ENCODE results near the gene WASHC2C.
"Not testable (repeated sequence)": the region's sequence is repeated elsewhere in the genome, so short reads cannot be mapped to it uniquely, and the experiment has no call there.

WASHC2C gene

GRCh38 chr10:45726703-45727420, at the start of gene WASHC2C:
Gene WASHC2C (plus strand): TSS chr10:45727266. CDS start chr10:45727318, 52 bp downstream.
- peak; percentile 56 to 93 for DNase-seq (ENCODE audit: low read depth in 2 of 2)
- peak within 1 kb of the TSS; percentile 53 to 69 for H3K4me3 ChIP-seq (replicated peaks in 1 of 2; ENCODE audit: low read depth in 2 of 2, low read length in 2 of 2)

DNA sequence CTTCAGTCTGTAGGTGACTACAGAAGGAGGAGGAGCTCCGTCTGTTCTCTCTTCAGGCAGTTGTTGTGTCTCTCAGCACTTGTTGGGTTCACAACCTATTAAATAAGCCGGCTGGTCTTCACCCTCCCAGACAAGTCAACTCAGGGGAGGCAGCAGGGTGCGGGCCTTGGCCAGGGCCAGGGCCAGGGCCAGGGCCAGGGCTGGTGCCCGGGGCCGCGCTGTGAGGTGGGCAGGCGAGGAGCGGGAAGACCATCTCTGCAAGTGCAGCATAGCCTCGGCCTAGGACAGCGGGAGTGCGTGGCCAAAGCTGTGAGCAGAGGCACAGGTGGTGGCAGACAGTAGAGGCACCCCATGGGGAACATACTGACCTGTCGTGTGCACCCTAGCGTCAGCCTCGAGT, 48.6 kb upstream of the WASHC2C start:
- H3K4me3 ChIP-seq (replicated peaks in 1 of 2; ENCODE audit: low read depth in 2 of 2, low read length in 2 of 2); DNase-seq (ENCODE audit: low read depth in 2 of 2): not testable (repeated sequence)

- not testable (repeated sequence) for H3K4me3 ChIP-seq (replicated peaks in 1 of 2; ENCODE audit: low read depth in 2 of 2, low read length in 2 of 2)
- peak; percentile 7 to 55 for DNase-seq (ENCODE audit: low read depth in 2 of 2)
These were observed 16.8 kb upstream of the WASHC2C start for GRCh38 chr10:45710200-45710796.

DNA sequence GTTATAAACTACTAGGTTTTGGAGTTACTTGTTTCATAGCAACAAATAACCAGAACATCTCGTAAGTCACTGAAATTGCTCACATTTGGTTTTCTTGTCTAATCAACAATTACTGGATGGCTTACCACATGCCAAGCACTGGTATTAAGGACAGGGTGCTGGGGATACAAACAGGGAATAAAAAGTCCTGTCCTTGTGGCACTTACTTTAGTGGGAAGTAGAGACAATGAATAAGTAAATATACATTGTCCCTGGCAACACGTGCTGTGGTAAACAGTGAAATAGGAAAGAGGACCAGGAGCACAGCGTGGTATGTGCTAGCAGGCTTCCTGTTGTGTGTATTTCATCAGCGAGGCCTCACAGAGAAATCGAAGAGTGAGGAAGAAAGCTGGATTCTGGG, 15.8 kb upstream of the WASHC2C start:
- not testable (repeated sequence) for H3K4me3 ChIP-seq (replicated peaks in 1 of 2; ENCODE audit: low read depth in 2 of 2, low read length in 2 of 2); DNase-seq (ENCODE audit: low read depth in 2 of 2)

DNA sequence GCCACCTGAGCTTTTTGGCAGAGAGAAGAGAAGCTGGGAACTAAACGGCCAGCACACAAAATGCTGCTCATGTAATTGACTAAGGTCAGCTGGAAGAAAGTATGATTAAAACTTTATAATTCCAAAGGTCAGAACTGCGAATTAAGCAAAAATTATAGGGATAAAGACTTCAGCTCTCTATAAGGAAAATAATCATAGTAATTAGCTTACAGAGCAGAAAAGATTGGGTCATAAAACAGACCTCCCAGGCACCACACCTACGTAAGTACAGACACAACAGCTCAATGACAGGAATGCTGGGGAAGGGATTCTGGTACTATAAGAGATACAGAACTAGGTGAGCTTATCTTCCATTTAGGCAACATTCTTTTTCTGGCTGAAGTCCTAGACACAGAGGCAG, 10.0 kb upstream of the WASHC2C start:
- DNase-seq (ENCODE audit: low read depth in 2 of 2); H3K4me3 ChIP-seq (replicated peaks in 1 of 2; ENCODE audit: low read depth in 2 of 2, low read length in 2 of 2): not testable (repeated sequence)

- DNase-seq (ENCODE audit: low read depth in 2 of 2); H3K4me3 ChIP-seq (replicated peaks in 1 of 2; ENCODE audit: low read depth in 2 of 2, low read length in 2 of 2): not testable (repeated sequence)
These were observed 9.4 kb upstream of the WASHC2C start for GRCh38 chr10:45717642-45718041.

- not testable (repeated sequence) for DNase-seq (ENCODE audit: low read depth in 2 of 2); H3K4me3 ChIP-seq (replicated peaks in 1 of 2; ENCODE audit: low read depth in 2 of 2, low read length in 2 of 2)
These were observed 5.6 kb upstream of the WASHC2C start for GRCh38 chr10:45721503-45721902.

GRCh38 chr10:45723851-45724250, 3.2 kb upstream of the WASHC2C start:
- H3K4me3 ChIP-seq (replicated peaks in 1 of 2; ENCODE audit: low read depth in 2 of 2, low read length in 2 of 2); DNase-seq (ENCODE audit: low read depth in 2 of 2): not testable (repeated sequence)

DNA sequence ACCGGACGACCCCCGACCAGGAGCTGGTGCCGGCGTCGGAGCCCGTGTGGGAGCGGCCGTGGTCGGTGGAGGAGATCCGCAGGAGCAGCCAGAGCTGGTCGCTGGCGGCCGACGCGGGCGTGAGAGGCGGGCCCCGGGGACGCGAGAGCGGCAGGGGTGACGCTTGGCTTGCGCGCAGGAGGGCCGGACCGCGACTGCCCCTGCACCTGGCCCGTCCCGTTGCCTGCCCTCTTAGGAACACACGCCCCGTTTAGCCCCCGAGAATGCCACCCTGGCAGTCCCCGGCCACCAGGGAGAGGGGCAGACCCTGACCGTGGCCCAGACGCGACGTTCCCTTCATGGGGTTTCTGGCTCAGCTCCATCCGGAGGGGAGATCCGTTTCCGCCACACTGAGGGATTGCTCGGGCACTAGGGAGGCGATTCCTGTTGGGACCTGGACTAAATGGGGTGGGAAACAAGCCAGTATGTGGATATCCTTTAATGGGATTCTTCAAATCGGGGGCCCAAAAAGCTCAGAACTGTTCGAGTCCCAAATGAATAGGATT, 427 bp downstream of the WASHC2C start:
- DNase-seq (ENCODE audit: low read depth in 2 of 2): not testable (repeated sequence)
- H3K4me3 ChIP-seq (replicated peaks in 1 of 2; ENCODE audit: low read depth in 2 of 2, low read length in 2 of 2): peak overlapping the region; percentile 53 to 69

DNA sequence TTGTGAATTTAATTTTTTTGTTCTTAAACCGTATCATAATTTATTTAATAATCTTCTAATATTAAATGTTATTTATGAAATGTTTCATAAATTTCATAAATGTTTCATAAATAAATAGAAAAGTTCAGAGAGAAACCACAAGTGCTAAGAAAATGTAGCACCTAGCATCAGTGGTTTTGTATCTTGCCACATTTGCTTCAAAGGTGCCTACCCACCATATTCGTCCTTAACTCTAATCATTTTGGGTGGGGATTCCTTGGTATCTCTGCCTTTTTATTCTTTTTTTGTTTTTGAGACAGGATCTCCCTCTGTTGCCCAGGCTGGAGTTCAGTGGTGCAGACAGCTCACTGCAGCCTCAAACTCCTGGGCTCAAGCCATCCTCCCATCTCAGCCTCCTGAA, 7.4 kb downstream of the WASHC2C start:
- DNase-seq (ENCODE audit: low read depth in 2 of 2): not testable (repeated sequence)

GRCh38 chr10:45734867-45735266, 7.8 kb downstream of the WASHC2C start:
- not testable (repeated sequence) for H3K4me3 ChIP-seq (replicated peaks in 1 of 2; ENCODE audit: low read depth in 2 of 2, low read length in 2 of 2); DNase-seq (ENCODE audit: low read depth in 2 of 2)

More for the DNA sequence above, 7.4 kb downstream of the WASHC2C start:
- not testable (repeated sequence) for H3K4me3 ChIP-seq (replicated peaks in 1 of 2; ENCODE audit: low read depth in 2 of 2, low read length in 2 of 2)

DNA sequence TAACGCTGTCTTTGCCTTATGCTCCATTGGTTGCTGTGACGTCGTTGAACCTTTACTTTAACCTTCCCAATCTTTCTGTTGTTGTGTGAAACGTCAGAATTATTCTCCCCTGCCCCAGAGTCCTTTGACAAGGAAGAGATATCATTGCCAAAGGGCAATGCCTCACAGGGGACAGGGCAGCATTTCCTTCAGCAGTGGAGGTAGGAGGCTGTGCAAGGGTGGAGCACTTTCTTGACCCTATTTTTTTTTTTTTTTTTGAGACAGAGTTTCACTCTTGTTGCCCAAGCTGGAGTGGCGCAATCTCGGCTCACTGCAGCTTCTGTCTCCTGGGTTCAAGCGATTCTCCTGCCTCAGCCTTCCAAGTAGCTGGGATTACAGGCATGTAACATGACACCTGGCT, 14.5 kb downstream of the WASHC2C start:
- not testable (repeated sequence) for H3K4me3 ChIP-seq (replicated peaks in 1 of 2; ENCODE audit: low read depth in 2 of 2, low read length in 2 of 2); DNase-seq (ENCODE audit: low read depth in 2 of 2)

DNA sequence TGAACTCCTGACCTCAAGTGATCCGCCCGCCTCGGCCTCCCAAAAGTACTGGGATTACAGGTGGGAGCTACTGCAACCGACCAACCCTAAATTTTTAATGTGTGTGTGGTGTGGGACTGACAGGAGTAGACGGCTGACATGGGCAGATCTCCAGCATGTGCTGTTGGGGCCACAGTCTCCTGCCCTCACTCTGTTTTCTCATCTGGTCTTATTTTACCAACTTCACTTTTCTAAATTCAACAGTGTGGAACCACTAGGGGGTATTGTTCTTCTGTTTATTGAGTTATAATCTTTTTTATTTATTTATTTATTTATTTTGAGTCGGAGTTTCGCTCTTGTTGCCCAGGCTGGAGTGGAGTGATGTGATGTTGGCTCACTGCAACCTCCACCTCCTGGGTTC, 14.9 kb downstream of the WASHC2C start:
- not testable (repeated sequence) for DNase-seq (ENCODE audit: low read depth in 2 of 2)

GRCh38 chr10:45751141-45751540, 24.1 kb downstream of the WASHC2C start:
- DNase-seq (ENCODE audit: low read depth in 2 of 2); H3K4me3 ChIP-seq (replicated peaks in 1 of 2; ENCODE audit: low read depth in 2 of 2, low read length in 2 of 2): not testable (repeated sequence)

More for the DNA sequence above, 14.9 kb downstream of the WASHC2C start:
- not testable (repeated sequence) for H3K4me3 ChIP-seq (replicated peaks in 1 of 2; ENCODE audit: low read depth in 2 of 2, low read length in 2 of 2)

- H3K4me3 ChIP-seq (replicated peaks in 1 of 2; ENCODE audit: low read depth in 2 of 2, low read length in 2 of 2); DNase-seq (ENCODE audit: low read depth in 2 of 2): not testable (repeated sequence)
These were observed 25.1 kb downstream of the WASHC2C start for GRCh38 chr10:45752210-45752609.

DNA sequence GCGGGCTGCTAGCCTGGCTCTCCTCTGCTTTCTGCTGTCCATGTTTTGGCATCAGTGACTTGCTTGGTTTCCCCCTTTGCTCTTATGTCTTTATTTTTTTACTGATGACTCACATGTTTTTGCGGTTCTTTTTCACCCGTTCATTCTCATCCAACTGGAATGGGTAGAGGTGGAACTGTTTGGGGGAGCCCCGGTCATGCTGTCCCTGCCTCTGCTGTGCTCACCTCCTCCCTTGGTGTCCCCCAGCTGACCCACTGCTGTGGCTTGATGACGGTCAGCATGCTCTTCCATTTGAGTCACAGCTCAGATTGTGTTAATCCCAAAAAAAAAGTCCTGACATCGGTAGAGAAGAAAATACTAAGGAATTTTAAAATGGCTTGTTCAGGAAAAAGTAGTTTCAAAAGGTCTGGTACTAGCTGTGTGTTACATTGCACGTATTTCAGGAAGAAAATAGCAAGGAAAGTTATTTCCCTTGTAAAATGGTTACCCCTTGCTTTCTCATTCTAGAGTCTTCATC, 27.0 kb downstream of the WASHC2C start:
- DNase-seq (ENCODE audit: low read depth in 2 of 2): peak in 1 of 2 donors; percentile 52

GRCh38 chr10:45755083-45755482, 28.0 kb downstream of the WASHC2C start:
- H3K4me3 ChIP-seq (replicated peaks in 1 of 2; ENCODE audit: low read depth in 2 of 2, low read length in 2 of 2); DNase-seq (ENCODE audit: low read depth in 2 of 2): not testable (repeated sequence)

More for the DNA sequence above, 27.0 kb downstream of the WASHC2C start:
- H3K4me3 ChIP-seq (replicated peaks in 1 of 2; ENCODE audit: low read depth in 2 of 2, low read length in 2 of 2): not testable (repeated sequence)

GRCh38 chr10:45756065-45756464, 29.0 kb downstream of the WASHC2C start:
- DNase-seq (ENCODE audit: low read depth in 2 of 2); H3K4me3 ChIP-seq (replicated peaks in 1 of 2; ENCODE audit: low read depth in 2 of 2, low read length in 2 of 2): not testable (repeated sequence)

All from cardiac fibroblast (primary cell).